HEK293 (cell line): Measurements from ENCODE around the gene VPS18.

ENCODE experiments used
- CTCF ChIA-PET: fragments of 350-600 bp; formaldehyde crosslinking; extraction: SDS; loops from one replicate; lab custom pipeline; 2021; ENCODE audit warnings: antibody characterized with exemption; lab: Yijun Ruan, JAX
- POLR2A ChIA-PET: fragments of 300-600 bp; formaldehyde crosslinking; extraction: SDS; loops from one replicate; lab custom pipeline; 2020; ENCODE audit warnings: antibody characterized with exemption, inconsistent platforms; lab: Yijun Ruan, JAX
- H3K27ac ChIP-seq: fragments of 200-500 bp; sonication (Bioruptor generic); 2 replicates; pipeline ENCODE4 v1.5.1; 2014; ENCODE audit warnings: low read depth, low read length, control low read depth, inconsistent platforms; ENCODE audit errors: extremely low read depth
- H3K36me3 ChIP-seq, 2 experiments: fragments of 200-500 bp in 1 of 2; sonication (Bioruptor generic) in 1 of 2; 1 replicate in 1 of 2; 2 replicates in 1 of 2; pipeline ENCODE4 v1.5.1; 2014 to 2017; ENCODE audit warnings: inconsistent platforms in 2 of 2, low read length in 2 of 2; ENCODE audit not compliant: control insufficient read depth in 2 of 2, insufficient read depth in 1 of 2
- H3K4me1 ChIP-seq: fragments of 200-500 bp; sonication (Bioruptor generic); 2 replicates; pipeline ENCODE4 v1.5.1; 2014; ENCODE audit warnings: mild to moderate bottlenecking, low read length, inconsistent platforms; ENCODE audit not compliant: control insufficient read depth, insufficient read depth
- H3K4me3 ChIP-seq: 2 replicates; pipeline ENCODE4 v1.5.1; 2011; ENCODE audit warnings: low read depth, mild to moderate bottlenecking, control low read depth, low read length, moderate library complexity
- H3K9me3 ChIP-seq: fragments of 200-500 bp; sonication (Bioruptor generic); 2 replicates; pipeline ENCODE4 v1.5.1; 2014; ENCODE audit warnings: low read depth, low read length, inconsistent platforms; ENCODE audit not compliant: control insufficient read depth, insufficient read depth
- GLIS1 ChIP-seq: fragments of 450-650 bp; formaldehyde crosslinking; IDR thresholded peaks from 2 replicates; pipeline ENCODE4 v1.5.1; 2016; ENCODE audit warnings: missing biosample characterization, missing genetic modification characterization
- GLIS2 ChIP-seq: fragments of 450-650 bp; formaldehyde crosslinking; IDR thresholded peaks from 2 replicates; pipeline ENCODE4 v1.5.1; 2016; ENCODE audit warnings: missing biosample characterization, missing genetic modification characterization
- HOXC10 ChIP-seq: sonication (generic); formaldehyde crosslinking; IDR thresholded peaks from 2 replicates; pipeline ENCODE4 v1.8.1; 2023; ENCODE audit warnings: mild to moderate bottlenecking, missing genetic modification reagents
- KLF17 ChIP-seq: fragments of 450-650 bp; formaldehyde crosslinking; IDR thresholded peaks from 2 replicates; pipeline ENCODE4 v1.5.1; 2016; ENCODE audit warnings: missing biosample characterization, missing genetic modification characterization
- PATZ1 ChIP-seq: fragments of 450-650 bp; formaldehyde crosslinking; IDR thresholded peaks from 2 replicates; pipeline ENCODE4 v1.5.1; 2016; ENCODE audit warnings: missing biosample characterization, missing genetic modification characterization
- PBX3 ChIP-seq: sonication (generic); formaldehyde crosslinking; IDR thresholded peaks from 2 replicates; pipeline ENCODE4 v1.8.1; 2022; ENCODE audit warnings: mild to moderate bottlenecking, moderate library complexity, missing genetic modification reagents
- PRDM1 ChIP-seq: fragments of 450-650 bp; formaldehyde crosslinking; IDR thresholded peaks from 2 replicates; pipeline ENCODE4; 2016; ENCODE audit warnings: missing biosample characterization, missing genetic modification characterization
- PRDM10 ChIP-seq: fragments of 450-650 bp; formaldehyde crosslinking; IDR thresholded peaks from 2 replicates; pipeline ENCODE4 v1.5.1; 2016; ENCODE audit warnings: missing biosample characterization, missing genetic modification characterization
- ZBTB48 ChIP-seq: fragments of 450-650 bp; formaldehyde crosslinking; IDR thresholded peaks from 2 replicates; pipeline ENCODE4 v1.5.1; 2016; ENCODE audit warnings: missing biosample characterization, missing genetic modification characterization
- ZFP37 ChIP-seq: fragments of 450-650 bp; formaldehyde crosslinking; IDR thresholded peaks from 2 replicates; pipeline ENCODE4 v1.5.1; 2016; ENCODE audit warnings: missing biosample characterization, missing genetic modification characterization
- ZNF112 ChIP-seq: fragments of 450-650 bp; formaldehyde crosslinking; IDR thresholded peaks from 2 replicates; pipeline ENCODE4 v1.5.0; 2017; ENCODE audit warnings: missing biosample characterization, missing genetic modification characterization
- ZNF2 ChIP-seq: fragments of 450-650 bp; formaldehyde crosslinking; IDR thresholded peaks from 2 replicates; pipeline ENCODE4 v1.5.1; 2016; ENCODE audit warnings: missing biosample characterization, missing genetic modification characterization
- ZNF266 ChIP-seq: fragments of 450-650 bp; formaldehyde crosslinking; IDR thresholded peaks from 2 replicates; pipeline ENCODE4 v1.5.1; 2016; ENCODE audit warnings: missing biosample characterization, missing genetic modification characterization, low read depth
- ZNF324 ChIP-seq: fragments of 450-650 bp; formaldehyde crosslinking; IDR thresholded peaks from 2 replicates; pipeline ENCODE4 v1.5.1; 2016; ENCODE audit warnings: missing biosample characterization, missing genetic modification characterization
- ZNF335 ChIP-seq: fragments of 450-650 bp; formaldehyde crosslinking; conservative IDR thresholded peaks from 2 replicates; pipeline ENCODE4 v1.5.1; 2016; ENCODE audit warnings: missing biosample characterization, missing genetic modification characterization
- ZNF530 ChIP-seq: fragments of 450-650 bp; formaldehyde crosslinking; IDR thresholded peaks from 2 replicates; pipeline ENCODE4 v1.5.1; 2016; ENCODE audit warnings: low read depth, missing biosample characterization, missing genetic modification characterization
- ZNF600 ChIP-seq: fragments of 450-650 bp; formaldehyde crosslinking; IDR thresholded peaks from 2 replicates; pipeline ENCODE4 v1.5.1; 2016; ENCODE audit warnings: missing biosample characterization, missing genetic modification characterization
- ZSCAN16 ChIP-seq: fragments of 450-650 bp; formaldehyde crosslinking; IDR thresholded peaks from 2 replicates; pipeline ENCODE4 v1.5.1; 2016; ENCODE audit warnings: missing biosample characterization, missing genetic modification characterization
- ZSCAN23 ChIP-seq: fragments of 450-650 bp; formaldehyde crosslinking; IDR thresholded peaks from 2 replicates; pipeline ENCODE4 v1.5.1; 2016; ENCODE audit warnings: missing biosample characterization, missing genetic modification characterization
- ZSCAN4 ChIP-seq: fragments of 450-650 bp; formaldehyde crosslinking; IDR thresholded peaks from 2 replicates; pipeline ENCODE4 v1.5.1; 2017; ENCODE audit warnings: missing biosample characterization, missing genetic modification characterization

The VPS18 gene

GRCh38 chr15:40857601-40858341 is 36.5 kb upstream of the VPS18 start (continued):
- peak; percentile 93 for TF ChIP-seq PRDM10 (tag by site-specific recombination)
- peak; percentile 22; the same call in 1 of the 2 replicates for TF ChIP-seq ZNF324 (tag by site-specific recombination)
- peak; percentile 74 for TF ChIP-seq ZNF335 (tag by site-specific recombination)
- no peak for TF ChIP-seq ZNF530 (tag by site-specific recombination)
- TF ChIP-seq ZNF266 (tag by site-specific recombination) = no peak
- TF ChIP-seq GLIS2 (tag by site-specific recombination) = peak; percentile 69; the same call in 1 of the 2 replicates
- peak; percentile 70 for TF ChIP-seq GLIS1 (tag by site-specific recombination)
- TF ChIP-seq ZBTB48 (tag by site-specific recombination) = 0 out of 2 replicates have a peak, but pooled peaks have one; percentile 64
- TF ChIP-seq PATZ1 (tag by site-specific recombination) = 0 out of 2 replicates have a peak, but pooled peaks have one; percentile 25
- TF ChIP-seq, all 188 proteins: peak for 26

GRCh38 chr15:40858706-40859105 is 35.5 kb upstream of the VPS18 start:
- TF ChIP-seq ZSCAN23 (tag by site-specific recombination) = no peak
- TF ChIP-seq ZNF600 (tag by site-specific recombination) = no peak
- no peak for TF ChIP-seq ZSCAN16
- no peak for TF ChIP-seq PBX3 (CRISPR knock-in tag)
- no peak for TF ChIP-seq ZNF112
- TF ChIP-seq KLF17 (tag by site-specific recombination) = no peak
- TF ChIP-seq HOXC10 = no peak
- no peak for TF ChIP-seq ZFP37 (tag by site-specific recombination)
- TF ChIP-seq ZNF2 (tag by site-specific recombination) = no peak
- TF ChIP-seq ZSCAN4 (tag by site-specific recombination) = no peak
- TF ChIP-seq PRDM1 = no peak
- ChIA-PET CTCF (interaction anchor here (0.5 to 7.7 kb wide), 31 partner anchors 10 to 649 kb away, joined by 3 to 187 read pairs (median 4); partner anchors contain the start of genes PPP1R14D, SPINT1, VPS18 and ZFYVE19), POLR2A (interaction anchor here (1.0 to 3.8 kb wide), 7 partner anchors 11 to 164 kb away, joined by 3 to 49 read pairs (median 6); partner anchors contain the start of genes RAD51, RHOV, SPINT1 and VPS18)
- Histone ChIP-seq H3K9me3 (no peaks in the 10 kb centered on the region), H3K4me3 (no peak overlapping the region), H3K4me1 (no peaks in the 10 kb centered on the region), H3K36me3 (peaks cover 0 to 26% of the 10 kb centered on the region in 2 experiments; a peak in 1 of 3 replicates), H3K27ac (no peak overlapping the region)
